ENCODE results near the gene SYTL3.

- TF ChIP-seq EP300 (IDR thresholded peaks at IDR 0.05; ENCODE audit: low read depth): no peak
- TF ChIP-seq, protein P1, sequence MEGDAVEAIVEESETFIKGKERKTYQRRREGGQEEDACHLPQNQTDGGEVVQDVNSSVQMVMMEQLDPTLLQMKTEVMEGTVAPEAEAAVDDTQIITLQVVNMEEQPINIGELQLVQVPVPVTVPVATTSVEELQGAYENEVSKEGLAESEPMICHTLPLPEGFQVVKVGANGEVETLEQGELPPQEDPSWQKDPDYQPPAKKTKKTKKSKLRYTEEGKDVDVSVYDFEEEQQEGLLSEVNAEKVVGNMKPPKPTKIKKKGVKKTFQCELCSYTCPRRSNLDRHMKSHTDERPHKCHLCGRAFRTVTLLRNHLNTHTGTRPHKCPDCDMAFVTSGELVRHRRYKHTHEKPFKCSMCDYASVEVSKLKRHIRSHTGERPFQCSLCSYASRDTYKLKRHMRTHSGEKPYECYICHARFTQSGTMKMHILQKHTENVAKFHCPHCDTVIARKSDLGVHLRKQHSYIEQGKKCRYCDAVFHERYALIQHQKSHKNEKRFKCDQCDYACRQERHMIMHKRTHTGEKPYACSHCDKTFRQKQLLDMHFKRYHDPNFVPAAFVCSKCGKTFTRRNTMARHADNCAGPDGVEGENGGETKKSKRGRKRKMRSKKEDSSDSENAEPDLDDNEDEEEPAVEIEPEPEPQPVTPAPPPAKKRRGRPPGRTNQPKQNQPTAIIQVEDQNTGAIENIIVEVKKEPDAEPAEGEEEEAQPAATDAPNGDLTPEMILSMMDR (IDR thresholded peaks at IDR 0.05): no peak
- TF ChIP-seq POLR2A (IDR thresholded peaks at IDR 0.05): no peak
- no peak for TF ChIP-seq POLR2AphosphoS5 (IDR thresholded peaks at IDR 0.05)
Measured at GRCh38 chr6:158730541-158730907, 80.7 kb downstream of the SYTL3 start.
